ENCODE data around the gene C1orf167. TPM values are rescaled to one million over a fixed set of nuclear protein-coding genes. Genes with fewer than 3 reads are reported as not detected.

The C1orf167 gene
- total and polyA plus RNA-seq, 10 of the 15 experiments (the other 5 are each of a cell fraction or from before 2014, with no cell fraction given): 0.17 to 0.31 TPM; not detected in 8

GRCh38 chr1:11806307-11806936 lies 44.4 kb downstream of the C1orf167 start (continued):
- TF ChIP-seq CHD1 (IDR thresholded peaks at IDR 0.05; ENCODE audit: low read depth, low read length): no peak
- TF ChIP-seq WRNIP1 (IDR thresholded peaks at IDR 0.05; ENCODE audit: borderline replicate concordance, low read depth, low read length): no peak
- no peak for TF ChIP-seq PAX5 (IDR thresholded peaks at IDR 0.05; ENCODE audit: borderline replicate concordance, low read depth, low read length)
- TF ChIP-seq IKZF1 (conservative IDR thresholded peaks at IDR 0.05): 0 out of 2 replicates have a peak, but pooled peaks have one; percentile 5
- TF ChIP-seq NKRF (conservative IDR thresholded peaks at IDR 0.05): 0 out of 2 replicates have a peak, but pooled peaks have one; percentile 94
- TF ChIP-seq RELB (IDR thresholded peaks at IDR 0.05; ENCODE audit: low read depth): peak; percentile 8; the same call in 1 of the 2 replicates
- peak; percentile 87 for TF ChIP-seq MXI1 (IDR thresholded peaks at IDR 0.05; ENCODE audit: low read depth, low read length)
- peak; percentile 2 for TF ChIP-seq BCL3 (IDR thresholded peaks at IDR 0.05; ENCODE audit: borderline replicate concordance, insufficient read depth, low read depth, low read length, poor library complexity, severe bottlenecking)
- peak in 1 of 2 experiments; percentile 40; a peak in 1 of 3 replicates for TF ChIP-seq EGR1 (IDR thresholded peaks at IDR 0.05; ENCODE audit: borderline replicate concordance in 1 of 2, low read depth in 2 of 2, low read length in 2 of 2)
- TF ChIP-seq SIN3A (IDR thresholded peaks at IDR 0.05; ENCODE audit: low read depth, low read length): peak; percentile 33
